Measurements from ENCODE around the gene CYP2A7.

GRCh38 chr19:40896418-40896796 is 14.4 kb upstream of the CYP2A7 start:
- TF ChIP-seq CTCF (IDR thresholded peaks at IDR 0.05; ENCODE audit: insufficient read depth, low read length, poor library complexity, severe bottlenecking): no peak
- no peak for TF ChIP-seq EZH2phosphoT487 (conservative IDR thresholded peaks at IDR 0.05; ENCODE audit: low read length)

Data from SU-DHL-6 (cell line).